IPS DF 6.9 (cell line): ENCODE measurements around the gene WDR41.

ENCODE experiments used
- DNase-seq: peaks from one replicate; pipeline ENCODE4 v3.0.0-alpha.2; 2013; ENCODE audit warnings: low read depth, low spot score
- H3K27ac ChIP-seq: one replicate; pipeline ENCODE4 v1.5.1; 2013; ENCODE audit warnings: low read length, control low read depth
- H3K27me3 ChIP-seq: 2 replicates; pipeline ENCODE4 v1.6.1; 2013; ENCODE audit warnings: mild to moderate bottlenecking, low read length; ENCODE audit not compliant: control insufficient read depth, insufficient read depth
- H3K36me3 ChIP-seq: 2 replicates; pipeline ENCODE4 v1.6.1; 2013; ENCODE audit warnings: low read length; ENCODE audit not compliant: control insufficient read depth, insufficient read depth
- H3K4me1 ChIP-seq: 2 replicates; pipeline ENCODE4 v1.6.1; 2013; ENCODE audit warnings: low read length; ENCODE audit not compliant: control insufficient read depth, insufficient read depth
- H3K4me3 ChIP-seq: 2 replicates; pipeline ENCODE4 v1.5.1; 2013; ENCODE audit warnings: mild to moderate bottlenecking, low read length
- H3K9me3 ChIP-seq: 2 replicates; pipeline ENCODE4 v1.6.1; 2013; ENCODE audit warnings: low read length, inconsistent platforms; ENCODE audit not compliant: control insufficient read depth, insufficient read depth
- WGBS: extraction: QIAGEN DNeasy Blood & Tissue Kit; methylation state at CpG from one replicate; pipeline ENCODE4 v1.1.7; 2013; ENCODE audit warnings: mixed read lengths, missing lambda C conversion rate; ENCODE audit not compliant: insufficient read length, insufficient coverage; 5-methylcytosine and 5-hydroxymethylcytosine counted together

WDR41 gene

DNA sequence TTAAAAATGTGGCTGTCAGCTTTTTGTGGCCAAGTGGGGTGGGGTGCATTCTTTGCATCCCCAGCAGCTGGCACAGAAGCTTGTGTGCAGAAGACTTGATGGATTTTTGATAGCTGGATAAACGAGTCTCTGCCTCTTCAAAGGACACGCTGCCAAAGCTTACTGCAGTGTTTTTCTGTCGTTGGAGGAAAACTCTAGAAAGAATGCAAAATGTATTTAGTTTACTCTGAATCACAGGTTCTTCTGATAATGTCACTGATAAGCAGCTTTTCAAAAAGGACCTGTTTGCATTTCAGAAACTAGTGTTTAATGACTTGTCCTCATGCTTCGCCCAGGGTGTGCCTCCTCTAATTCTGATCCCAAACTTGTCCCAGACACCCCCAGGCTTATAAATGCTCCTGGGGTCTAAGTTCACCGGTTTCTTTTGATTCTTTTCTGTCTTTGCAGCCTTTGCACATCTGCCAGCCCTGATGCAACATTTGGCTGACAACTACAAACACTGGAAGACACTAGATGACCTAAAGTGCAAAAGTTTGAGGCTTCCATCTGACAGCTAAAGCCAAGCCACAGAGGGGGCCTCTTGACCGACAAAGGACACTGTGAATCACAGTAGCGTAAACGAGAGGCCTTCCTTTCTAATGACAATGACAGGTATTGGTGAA is 66.0 kb downstream of the WDR41 start:
- no CpG with 5 or more reads among the region's 8 CpGs for WGBS
- no peak for DNase-seq
- Histone ChIP-seq H3K4me1 (no peaks in the 10 kb centered on the region), H3K9me3 (no peaks in the 10 kb centered on the region), H3K36me3 (no peaks in the 10 kb centered on the region), H3K27me3 (no peaks in the 10 kb centered on the region), H3K27ac (no peak overlapping the region), H3K4me3 (no peak overlapping the region)

DNA sequence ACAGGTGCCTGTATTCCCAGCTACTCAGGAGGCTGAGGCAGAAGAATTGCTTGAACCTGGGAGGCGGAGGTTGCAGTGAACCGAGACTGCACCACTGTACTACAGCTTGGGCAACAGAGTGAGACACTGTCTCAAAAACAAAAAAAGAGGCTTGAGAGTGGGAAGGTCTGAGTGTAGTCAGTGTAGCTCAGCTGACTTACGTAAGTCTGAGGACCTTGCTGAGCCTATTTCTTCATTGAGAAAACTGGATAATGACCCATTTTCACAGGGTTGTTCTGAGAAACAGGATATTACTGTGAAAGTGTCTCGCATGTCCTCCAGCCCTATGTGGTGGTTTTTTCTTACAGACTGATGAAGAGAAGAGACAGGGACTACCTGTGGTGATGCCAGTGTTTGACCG is 66.7 kb downstream of the WDR41 start:
- Histone ChIP-seq H3K36me3 (no peaks in the 10 kb centered on the region), H3K4me3 (no peak overlapping the region), H3K4me1 (no peaks in the 10 kb centered on the region), H3K9me3 (no peaks in the 10 kb centered on the region), H3K27ac (no peak overlapping the region), H3K27me3 (no peaks in the 10 kb centered on the region)
- WGBS = no CpG with 5 or more reads among the region's 5 CpGs
- DNase-seq = no peak

DNA sequence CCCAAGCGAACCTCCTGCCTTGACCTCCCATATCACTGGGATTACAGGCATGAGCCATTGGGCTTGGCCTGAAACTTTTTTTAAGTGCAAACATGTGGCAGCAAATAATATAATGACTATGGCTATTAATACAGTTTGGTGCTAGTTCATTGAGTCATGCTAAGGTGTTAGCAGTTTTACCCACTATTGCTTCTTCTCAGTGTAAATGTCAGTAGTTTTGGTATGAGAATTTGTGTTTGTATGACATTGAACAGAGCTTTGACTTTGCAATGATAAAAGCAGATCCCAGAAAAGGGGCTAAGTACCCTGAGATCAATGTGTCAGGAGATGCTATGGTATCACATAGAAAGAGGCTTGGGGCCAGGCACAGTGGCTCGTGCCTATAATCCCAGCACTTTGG is 67.2 kb downstream of the WDR41 start:
- Histone ChIP-seq H3K36me3 (no peaks in the 10 kb centered on the region), H3K4me3 (no peak overlapping the region), H3K4me1 (no peaks in the 10 kb centered on the region), H3K9me3 (no peaks in the 10 kb centered on the region), H3K27me3 (no peaks in the 10 kb centered on the region), H3K27ac (no peak overlapping the region)
- no CpG with 5 or more reads among the region's 2 CpGs for WGBS
- no peak for DNase-seq

DNA sequence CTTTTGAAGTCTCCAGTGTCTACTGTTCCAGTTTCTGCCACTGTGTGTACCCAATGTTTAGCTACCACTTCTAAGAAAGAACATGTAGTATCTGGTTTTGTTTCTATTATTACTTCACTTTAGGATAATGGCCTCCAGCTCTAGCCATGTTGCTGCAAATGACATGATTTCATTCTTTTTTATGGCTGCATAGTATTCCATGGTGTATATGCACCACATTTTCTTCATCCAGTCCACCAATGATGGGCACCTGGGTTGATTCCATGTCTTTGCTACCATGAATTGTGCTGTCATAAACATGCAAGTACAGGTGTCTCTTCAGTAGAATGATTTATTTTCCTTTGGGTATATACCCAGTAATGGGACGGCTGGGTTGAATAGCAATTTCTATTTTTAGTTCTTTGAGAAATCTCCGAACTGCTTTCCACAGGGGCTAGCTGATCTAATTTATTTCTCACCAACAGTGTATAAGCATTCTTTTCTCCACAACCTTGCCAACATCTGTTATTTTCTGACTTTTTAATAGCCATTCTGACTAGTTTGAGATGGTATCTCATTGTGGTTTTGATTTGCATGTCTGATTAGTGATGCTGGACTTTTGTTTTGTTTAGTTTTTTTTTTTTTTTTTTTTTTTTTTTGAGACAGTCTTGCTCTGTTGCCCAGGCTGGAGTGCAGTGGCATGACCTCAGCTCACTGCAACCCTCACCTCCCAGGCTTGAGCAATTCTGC is 68.9 kb downstream of the WDR41 start:
- Histone ChIP-seq H3K9me3 (no peaks in the 10 kb centered on the region), H3K27me3 (no peaks in the 10 kb centered on the region), H3K4me1 (no peaks in the 10 kb centered on the region), H3K4me3 (no peak overlapping the region), H3K36me3 (no peaks in the 10 kb centered on the region), H3K27ac (no peak overlapping the region)
- no CpG with 5 or more reads among the region's 2 CpGs for WGBS
- DNase-seq = no peak

DNA sequence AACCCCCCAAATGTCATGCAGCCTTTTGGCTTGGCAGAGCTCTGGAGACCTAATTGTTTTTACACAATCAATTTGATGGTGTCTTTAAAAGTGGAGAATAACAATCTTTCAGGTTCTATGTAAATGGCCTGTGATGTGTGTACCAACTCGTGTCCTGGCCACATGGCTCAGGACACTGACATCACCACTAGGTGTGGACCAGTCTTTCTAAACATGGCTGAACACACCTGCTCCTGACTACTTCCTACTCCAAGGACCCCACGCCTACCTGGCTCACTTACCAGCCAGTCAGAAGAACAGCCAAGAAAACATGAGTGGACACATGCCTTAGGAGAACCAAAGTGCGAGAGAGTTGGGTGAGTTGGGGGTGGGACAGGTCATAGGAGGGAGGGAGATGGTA is 71.2 kb downstream of the WDR41 start:
- DNase-seq = no peak
- no peak overlapping the region for H3K27ac ChIP-seq
- H3K36me3 ChIP-seq = no peaks in the 10 kb centered on the region
- H3K4me1 ChIP-seq = peaks cover 2% of the 10 kb centered on the region; the same call in 1 of the 2 replicates
- H3K4me3 ChIP-seq = no peak overlapping the region
- no peaks in the 10 kb centered on the region for H3K9me3 ChIP-seq
- WGBS = no CpG with 5 or more reads among the region's 3 CpGs
- H3K27me3 ChIP-seq = no peaks in the 10 kb centered on the region

DNA sequence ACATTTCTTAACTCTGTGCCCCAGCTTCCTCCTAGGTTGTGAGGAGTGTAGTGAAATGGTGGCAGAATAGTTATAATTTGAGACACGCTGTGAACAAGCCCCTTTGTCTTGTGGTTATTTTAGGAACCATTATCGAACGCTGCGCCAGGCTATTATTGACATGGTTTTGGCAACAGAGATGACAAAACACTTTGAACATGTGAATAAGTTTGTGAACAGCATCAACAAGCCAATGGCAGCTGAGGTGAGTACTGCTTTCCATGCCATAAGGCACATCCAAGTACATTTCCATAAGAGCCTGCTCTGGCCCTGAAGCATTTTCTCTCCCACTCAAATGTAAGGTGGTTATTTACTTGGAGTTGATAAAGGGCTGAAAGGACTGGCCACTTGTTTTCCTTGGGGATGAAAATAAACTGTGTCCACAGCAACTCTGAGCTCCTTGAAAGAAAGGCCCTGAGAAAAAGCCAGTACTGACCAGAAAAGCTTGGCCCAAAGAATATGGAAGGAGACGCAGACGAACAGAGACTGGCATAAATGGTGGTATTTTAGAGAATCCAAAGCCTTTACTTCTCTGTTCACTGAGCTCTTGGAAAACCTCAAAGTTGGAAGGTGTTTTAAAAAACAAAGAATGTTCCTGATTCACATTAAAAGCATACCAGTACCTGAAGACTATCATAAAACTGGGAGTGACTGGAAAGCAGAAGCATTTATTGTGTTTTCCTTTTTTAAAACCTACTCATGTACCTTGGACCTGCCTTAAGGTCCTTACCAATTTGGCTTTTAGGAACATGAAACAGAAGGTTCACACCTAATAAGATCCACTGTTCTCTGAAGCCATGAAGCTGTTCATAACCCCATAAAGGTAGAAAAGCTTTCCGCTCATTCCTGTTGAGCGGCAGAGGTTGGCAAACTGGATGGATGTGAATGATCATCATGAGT is 72.2 kb downstream of the WDR41 start:
- no peak for DNase-seq
- no CpG with 5 or more reads among the region's 8 CpGs for WGBS
- Histone ChIP-seq H3K27ac (no peak overlapping the region), H3K9me3 (no peaks in the 10 kb centered on the region), H3K4me1 (peaks cover 2% of the 10 kb centered on the region; the same call in 1 of the 2 replicates), H3K36me3 (no peaks in the 10 kb centered on the region), H3K27me3 (no peaks in the 10 kb centered on the region), H3K4me3 (no peak overlapping the region)

DNA sequence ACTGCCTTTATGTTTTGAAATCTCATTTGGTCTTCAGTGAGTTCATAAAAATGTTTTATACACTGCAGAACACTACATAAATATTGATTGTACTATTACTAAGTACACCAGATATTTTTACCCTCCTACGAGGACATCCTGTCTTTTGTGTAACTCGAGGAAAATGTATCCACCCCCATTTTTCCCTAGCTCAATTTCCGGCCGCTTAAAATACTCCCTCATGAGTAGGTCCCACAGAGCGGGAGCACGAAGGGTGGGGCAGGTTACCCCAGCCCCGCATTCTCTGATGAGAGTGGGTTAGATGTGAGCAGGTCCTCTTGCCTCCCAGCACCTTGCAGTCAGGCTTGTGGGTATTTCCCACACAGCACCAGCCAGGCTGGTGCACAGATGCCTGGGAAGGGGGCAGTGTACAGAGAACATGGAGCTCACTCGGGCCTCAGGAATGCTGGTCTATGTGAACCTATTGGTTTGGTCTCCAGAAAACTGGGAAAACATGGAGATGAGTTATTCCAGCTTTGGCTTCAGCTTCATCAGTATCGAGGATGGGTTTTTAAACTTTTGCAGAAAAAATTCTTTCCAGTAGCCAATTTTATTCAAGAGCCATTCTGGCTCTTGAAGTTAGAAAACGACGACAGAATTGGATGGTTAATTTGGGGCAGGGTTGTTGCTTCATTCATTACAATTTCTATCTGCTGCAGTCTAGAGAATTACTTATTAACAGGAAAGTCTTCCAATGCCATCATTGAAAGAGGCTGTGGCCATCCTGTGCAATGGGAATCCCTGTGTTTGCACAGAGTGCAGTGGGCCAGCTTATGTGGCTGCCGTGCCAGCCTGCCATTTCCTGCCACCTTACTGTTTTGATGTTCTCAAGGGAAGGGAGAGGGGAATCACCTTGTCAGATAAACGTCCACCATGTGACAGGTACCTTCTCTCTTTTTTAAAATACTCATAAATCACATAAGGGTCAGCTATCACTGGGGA is 73.2 kb downstream of the WDR41 start:
- H3K4me3 ChIP-seq = no peak overlapping the region
- WGBS = no CpG with 5 or more reads among the region's 13 CpGs
- H3K9me3 ChIP-seq = no peaks in the 10 kb centered on the region
- no peak overlapping the region for H3K27ac ChIP-seq
- peaks cover 2% of the 10 kb centered on the region; the same call in 1 of the 2 replicates for H3K4me1 ChIP-seq
- no peak for DNase-seq
- no peaks in the 10 kb centered on the region for H3K27me3 ChIP-seq
- no peaks in the 10 kb centered on the region for H3K36me3 ChIP-seq

DNA sequence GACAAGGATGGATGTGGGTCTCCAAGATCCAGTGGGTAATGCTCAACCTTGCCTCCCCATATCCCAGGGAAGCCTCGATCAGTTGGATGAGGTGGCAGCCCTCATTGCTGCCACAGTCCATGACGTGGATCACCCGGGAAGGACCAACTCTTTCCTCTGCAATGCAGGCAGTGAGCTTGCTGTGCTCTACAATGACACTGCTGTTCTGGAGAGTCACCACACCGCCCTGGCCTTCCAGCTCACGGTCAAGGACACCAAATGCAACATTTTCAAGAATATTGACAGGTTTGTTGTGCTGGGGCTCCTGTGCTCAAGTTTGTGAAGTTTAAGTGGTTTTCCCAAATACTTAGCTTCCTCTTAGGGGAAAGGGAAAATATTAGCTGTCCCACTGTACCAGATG is 74.0 kb downstream of the WDR41 start:
- no peak overlapping the region for H3K27ac ChIP-seq
- H3K36me3 ChIP-seq = no peaks in the 10 kb centered on the region
- H3K27me3 ChIP-seq = no peaks in the 10 kb centered on the region
- DNase-seq = no peak
- no peaks in the 10 kb centered on the region for H3K9me3 ChIP-seq
- H3K4me3 ChIP-seq = no peak overlapping the region
- WGBS = no CpG with 5 or more reads among the region's 5 CpGs
- H3K4me1 ChIP-seq = peaks cover 2% of the 10 kb centered on the region; the same call in 1 of the 2 replicates

DNA sequence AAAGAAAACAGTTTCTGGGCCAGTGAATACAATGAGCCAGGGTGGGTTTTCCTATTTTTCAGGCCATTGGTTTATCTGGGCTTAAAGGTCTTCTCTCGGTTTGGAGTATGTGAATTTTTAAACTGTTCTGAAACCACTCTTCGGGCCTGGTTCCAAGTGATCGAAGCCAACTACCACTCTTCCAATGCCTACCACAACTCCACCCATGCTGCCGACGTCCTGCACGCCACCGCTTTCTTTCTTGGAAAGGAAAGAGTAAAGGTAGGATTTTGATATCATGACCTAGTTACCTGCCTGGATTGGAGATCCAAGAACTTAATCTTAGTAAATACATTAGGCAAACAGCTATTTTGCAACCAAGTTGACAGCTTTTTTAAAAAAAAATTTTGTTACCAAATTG is 79.1 kb downstream of the WDR41 start:
- Histone ChIP-seq H3K36me3 (no peaks in the 10 kb centered on the region), H3K27me3 (no peaks in the 10 kb centered on the region), H3K4me3 (no peak overlapping the region), H3K27ac (no peak overlapping the region), H3K9me3 (no peaks in the 10 kb centered on the region), H3K4me1 (peaks cover under 1% of the 10 kb centered on the region; the same call in 1 of the 2 replicates)
- WGBS = no CpG with 5 or more reads among the region's 7 CpGs
- DNase-seq = no peak
